MM.1S (cell line): ENCODE data around the gene HMGCS1.

Experiments used
- DNase-seq: peaks from one replicate; pipeline ENCODE4 v3.0.0-alpha.2; 2015
- H2AFZ ChIP-seq: fragments of 300-600 bp; sonication (generic); 2 replicates; pipeline ENCODE4 v1.6.0; 2016; ENCODE audit warnings: antibody characterized with exemption, low read length
- H3F3A ChIP-seq: fragments of 300-600 bp; sonication (generic); 2 replicates; pipeline ENCODE4 v1.6.1; 2016; ENCODE audit warnings: mild to moderate bottlenecking, antibody characterized with exemption, low read length, moderate library complexity, mixed read lengths; ENCODE audit not compliant: insufficient read depth
- H3K27ac ChIP-seq: fragments of 300-600 bp; sonication (generic); 2 replicates; pipeline ENCODE4 v1.5.1; 2016; ENCODE audit warnings: mild to moderate bottlenecking, low read length
- H3K27me3 ChIP-seq: fragments of 300-600 bp; sonication (generic); replicated peaks from 2 replicates; pipeline ENCODE4 v1.6.0; 2016; ENCODE audit warnings: low read length; ENCODE audit not compliant: insufficient read depth
- H3K36me3 ChIP-seq: fragments of 300-600 bp; sonication (generic); replicated peaks from 2 replicates; pipeline ENCODE4 v1.6.1; 2016; ENCODE audit warnings: mild to moderate bottlenecking, low read length, mixed read lengths; ENCODE audit not compliant: insufficient read depth
- H3K4me1 ChIP-seq: fragments of 300-600 bp; sonication (generic); 2 replicates; pipeline ENCODE4 v1.6.1; 2016; ENCODE audit warnings: low read length, mixed read lengths
- H3K4me2 ChIP-seq: fragments of 300-600 bp; sonication (generic); 2 replicates; pipeline ENCODE4 v1.6.0; 2016; ENCODE audit warnings: low read depth, low read length
- H3K4me3 ChIP-seq: fragments of 300-600 bp; sonication (generic); 2 replicates; pipeline ENCODE4 v1.5.1; 2016; ENCODE audit warnings: low read length, mixed read lengths
- H3K79me2 ChIP-seq: fragments of 300-600 bp; sonication (generic); 2 replicates; pipeline ENCODE4 v1.6.1; 2016; ENCODE audit warnings: mixed run types, low read length, mixed read lengths
- H3K9ac ChIP-seq: fragments of 300-600 bp; sonication (generic); 2 replicates; pipeline ENCODE4 v1.6.1; 2016; ENCODE audit warnings: low read length, mixed read lengths
- H3K9me2 ChIP-seq: fragments of 300-600 bp; sonication (generic); replicated peaks from 2 replicates; pipeline ENCODE4 v1.6.1; 2016; ENCODE audit warnings: mild to moderate bottlenecking, low read length, mixed read lengths; ENCODE audit not compliant: insufficient read depth
- H3K9me3 ChIP-seq: fragments of 300-600 bp; sonication (generic); replicated peaks from 2 replicates; pipeline ENCODE4 v1.6.1; 2016; ENCODE audit warnings: mild to moderate bottlenecking, low read length, mixed read lengths; ENCODE audit not compliant: insufficient read depth
- H4K20me1 ChIP-seq: fragments of 300-600 bp; sonication (generic); 2 replicates; pipeline ENCODE4 v1.6.1; 2016; ENCODE audit warnings: mild to moderate bottlenecking, low read length, moderate library complexity, mixed read lengths; ENCODE audit not compliant: insufficient read depth
- CTCF ChIP-seq: fragments of 300-600 bp; sonication (generic); IDR thresholded peaks from 2 replicates; pipeline ENCODE4 v1.5.1; 2016; ENCODE audit warnings: antibody characterized with exemption, low read length, mixed read lengths
- EZH2 ChIP-seq: fragments of 300-600 bp; sonication (generic); optimal IDR thresholded peaks from 2 replicates; pipeline ENCODE3; 2017; ENCODE audit warnings: low read depth, mild to moderate bottlenecking, antibody characterized with exemption, low read length, mixed read lengths
- EZH2phosphoT487 ChIP-seq: fragments of 300-600 bp; sonication (generic); IDR thresholded peaks from 2 replicates; pipeline ENCODE4 v1.6.1; 2018; ENCODE audit warnings: antibody characterized with exemption, low read length

HMGCS1 gene

GRCh38 chr5:43274435-43275114 lies 38.6 kb downstream of the HMGCS1 start:
- 0 out of 2 replicates have a peak, but pooled peaks cover 3% of the 10 kb centered on the region for H3K4me1 ChIP-seq
- no peaks in the 10 kb centered on the region for H3K36me3 ChIP-seq
- no peak overlapping the region for H3K27ac ChIP-seq
- no peak overlapping the region for H2AFZ ChIP-seq
- no peak overlapping the region for H3K9ac ChIP-seq
- no peak overlapping the region for H3K4me2 ChIP-seq
- H3K4me3 ChIP-seq, result no peak overlapping the region
- no peaks in the 10 kb centered on the region for H3K9me3 ChIP-seq
- TF ChIP-seq EZH2, result no peak
- TF ChIP-seq CTCF, result no peak
- no peak for TF ChIP-seq EZH2phosphoT487
- H4K20me1 ChIP-seq, result no peaks in the 10 kb centered on the region
- H3K27me3 ChIP-seq, result no peaks in the 10 kb centered on the region
- no peak for DNase-seq
- H3K79me2 ChIP-seq, result no peaks in the 10 kb centered on the region
- H3F3A ChIP-seq, result no peaks in the 10 kb centered on the region
- no peaks in the 10 kb centered on the region for H3K9me2 ChIP-seq

GRCh38 chr5:43273552-43273951 lies 39.7 kb downstream of the HMGCS1 start:
- no peaks in the 10 kb centered on the region for H3K27me3 ChIP-seq
- no peak overlapping the region for H3K4me2 ChIP-seq
- H3K4me1 ChIP-seq, result 0 out of 2 replicates have a peak, but pooled peaks cover 3% of the 10 kb centered on the region
- no peak overlapping the region for H3K9ac ChIP-seq
- no peaks in the 10 kb centered on the region for H3K79me2 ChIP-seq
- H3K9me3 ChIP-seq, result no peaks in the 10 kb centered on the region
- no peak overlapping the region for H3K4me3 ChIP-seq
- H3K9me2 ChIP-seq, result no peaks in the 10 kb centered on the region
- TF ChIP-seq EZH2 (no peak), CTCF (no peak), EZH2phosphoT487 (no peak)
- H3K27ac ChIP-seq, result no peak overlapping the region
- no peaks in the 10 kb centered on the region for H4K20me1 ChIP-seq
- no peak overlapping the region for H2AFZ ChIP-seq
- no peak for DNase-seq
- no peaks in the 10 kb centered on the region for H3K36me3 ChIP-seq
- H3F3A ChIP-seq, result no peaks in the 10 kb centered on the region

- H3K27me3 ChIP-seq, result no peaks in the 10 kb centered on the region
- H3K36me3 ChIP-seq, result no peaks in the 10 kb centered on the region
- H2AFZ ChIP-seq, result no peak overlapping the region
- 0 out of 2 replicates have a peak, but pooled peaks cover 3% of the 10 kb centered on the region for H3K4me1 ChIP-seq
- H3K9me3 ChIP-seq, result no peaks in the 10 kb centered on the region
- H3K79me2 ChIP-seq, result no peaks in the 10 kb centered on the region
- H3K9ac ChIP-seq, result no peak overlapping the region
- H3K4me2 ChIP-seq, result no peak overlapping the region
- H3K27ac ChIP-seq, result no peak overlapping the region
- no peaks in the 10 kb centered on the region for H4K20me1 ChIP-seq
- TF ChIP-seq EZH2phosphoT487 (no peak), CTCF (no peak), EZH2 (no peak)
- no peaks in the 10 kb centered on the region for H3K9me2 ChIP-seq
- no peaks in the 10 kb centered on the region for H3F3A ChIP-seq
- no peak for DNase-seq
- no peak overlapping the region for H3K4me3 ChIP-seq
These were observed 42.6 kb downstream of the HMGCS1 start for GRCh38 chr5:43270645-43271044.
